Adrenal gland (tissue), 5 donors: ENCODE measurements around the gene SMCHD1.

Source experiments
- CTCF ChIP-seq, 6 experiments: fragments of 450-650 bp in 4 of 6; fragments of 200-600 bp in 2 of 6; sonication (generic) in 1 of 6; IDR thresholded peaks; 1 replicate in 5 of 6; 2 replicates in 1 of 6; pipeline versions ENCODE4 v1.5.1 to v1.8.0; 2016 to 2021; ENCODE audit warnings: antibody characterized with exemption in 6 of 6, mild to moderate bottlenecking in 2 of 6, moderate library complexity in 1 of 6
- POLR2A ChIP-seq, 2 donors: fragments of 450-650 bp; IDR thresholded peaks; one replicate each; pipeline ENCODE4 v1.6.1; 2017; ENCODE audit warnings: antibody characterized with exemption in 2 of 2, mild to moderate bottlenecking in 2 of 2, moderate library complexity in 1 of 2
- donor health status: DM: no; HTN: no; CAD: no.

- TF ChIP-seq CTCF (IDR thresholded peaks at IDR 0.05) (no peak), POLR2A (IDR thresholded peaks at IDR 0.05) (no peak)
These were observed 369 bp downstream of the SMCHD1 start for GRCh38 chr18:2655954-2656236.
